HG02852 (cell line): ENCODE data around the gene PMFBP1.

ENCODE experiments used
- ATAC-seq: cut with Tn5 transposase; IDR thresholded peaks from one replicate; pipeline ENCODE4 v1.9.1; 2021; ENCODE audit warnings: mild to moderate bottlenecking, moderate library complexity; ENCODE audit not compliant: unreplicated experiment

The PMFBP1 gene, protein sequence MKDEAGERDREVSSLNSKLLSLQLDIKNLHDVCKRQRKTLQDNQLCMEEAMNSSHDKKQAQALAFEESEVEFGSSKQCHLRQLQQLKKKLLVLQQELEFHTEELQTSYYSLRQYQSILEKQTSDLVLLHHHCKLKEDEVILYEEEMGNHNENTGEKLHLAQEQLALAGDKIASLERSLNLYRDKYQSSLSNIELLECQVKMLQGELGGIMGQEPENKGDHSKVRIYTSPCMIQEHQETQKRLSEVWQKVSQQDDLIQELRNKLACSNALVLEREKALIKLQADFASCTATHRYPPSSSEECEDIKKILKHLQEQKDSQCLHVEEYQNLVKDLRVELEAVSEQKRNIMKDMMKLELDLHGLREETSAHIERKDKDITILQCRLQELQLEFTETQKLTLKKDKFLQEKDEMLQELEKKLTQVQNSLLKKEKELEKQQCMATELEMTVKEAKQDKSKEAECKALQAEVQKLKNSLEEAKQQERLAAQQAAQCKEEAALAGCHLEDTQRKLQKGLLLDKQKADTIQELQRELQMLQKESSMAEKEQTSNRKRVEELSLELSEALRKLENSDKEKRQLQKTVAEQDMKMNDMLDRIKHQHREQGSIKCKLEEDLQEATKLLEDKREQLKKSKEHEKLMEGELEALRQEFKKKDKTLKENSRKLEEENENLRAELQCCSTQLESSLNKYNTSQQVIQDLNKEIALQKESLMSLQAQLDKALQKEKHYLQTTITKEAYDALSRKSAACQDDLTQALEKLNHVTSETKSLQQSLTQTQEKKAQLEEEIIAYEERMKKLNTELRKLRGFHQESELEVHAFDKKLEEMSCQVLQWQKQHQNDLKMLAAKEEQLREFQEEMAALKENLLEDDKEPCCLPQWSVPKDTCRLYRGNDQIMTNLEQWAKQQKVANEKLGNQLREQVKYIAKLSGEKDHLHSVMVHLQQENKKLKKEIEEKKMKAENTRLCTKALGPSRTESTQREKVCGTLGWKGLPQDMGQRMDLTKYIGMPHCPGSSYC

DNA sequence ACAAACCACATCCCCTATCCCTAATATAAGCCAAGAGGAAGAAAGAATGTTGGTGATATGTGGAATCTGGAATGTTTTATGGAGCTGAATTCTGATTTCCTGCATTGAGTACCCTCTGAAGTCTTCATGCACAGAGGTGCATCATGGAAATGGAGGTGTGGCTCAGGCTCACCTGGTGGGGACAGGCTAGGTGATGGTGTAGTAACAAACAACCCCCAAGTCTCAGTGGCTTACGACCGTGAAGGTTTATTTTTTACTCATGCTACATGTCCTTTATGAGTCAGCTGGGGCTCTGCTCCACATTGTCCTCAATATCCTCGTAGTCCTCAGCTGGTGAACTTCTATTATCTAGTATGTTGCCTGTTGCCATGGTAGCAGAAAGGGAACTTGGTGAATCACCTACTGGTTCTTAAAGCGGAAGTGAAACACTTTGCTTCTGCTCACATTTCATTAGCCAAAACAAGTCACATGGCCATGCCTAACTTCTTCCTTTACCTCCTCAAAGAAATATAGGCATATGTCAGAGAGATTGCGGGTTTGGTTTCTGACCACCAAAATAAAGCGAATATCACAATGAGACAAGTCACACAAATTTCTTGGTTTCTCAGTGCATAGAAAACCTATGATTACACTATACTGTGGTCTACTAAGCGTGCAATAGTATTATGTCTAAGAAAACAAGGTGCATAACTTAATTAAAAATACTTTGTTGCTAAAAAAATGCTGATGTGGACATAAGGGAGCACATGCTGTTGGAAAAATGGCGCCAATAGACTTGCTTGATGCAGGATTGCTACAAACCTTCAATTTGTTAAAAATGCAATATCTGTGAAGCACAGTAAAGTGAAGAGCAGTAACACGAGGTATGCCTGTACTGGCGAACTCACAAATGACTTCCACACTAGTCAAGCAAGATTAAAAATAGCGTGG, at the start of gene PMFBP1:
Gene PMFBP1, minus strand, starts transcription at position 51 of the 930 bp plus-strand sequence. CDS start 947 bp downstream, outside the sequence.
- ATAC-seq = peak; percentile 99

GRCh38 chr16:72221630-72222024, 49.7 kb upstream of the PMFBP1 start:
- ATAC-seq = no peak

GRCh38 chr16:72220875-72221629, 49.1 kb upstream of the PMFBP1 start:
- no peak for ATAC-seq

- no peak for ATAC-seq
Observed at GRCh38 chr16:72219282-72219681, 47.3 kb upstream of the PMFBP1 start.

DNA sequence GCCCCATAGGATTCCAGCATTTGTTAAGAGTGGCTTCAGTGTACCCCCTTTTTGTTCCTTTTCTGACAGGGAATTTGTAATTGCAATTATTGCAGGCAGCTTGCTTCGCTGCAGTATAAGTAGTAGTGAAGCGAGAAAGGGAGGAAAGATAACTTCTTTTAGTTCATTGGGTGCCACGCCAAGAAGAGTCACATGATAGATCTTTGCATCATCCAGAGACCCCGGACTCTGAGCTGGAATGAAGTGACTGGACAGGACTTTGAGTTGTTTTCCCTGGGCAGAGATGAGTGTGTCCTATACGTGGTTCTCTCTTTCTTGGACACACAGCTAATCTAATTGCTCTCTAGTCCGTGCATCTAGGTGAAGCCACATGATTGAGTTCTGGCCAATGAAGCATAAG, 44.8 kb upstream of the PMFBP1 start:
- ATAC-seq = no peak

DNA sequence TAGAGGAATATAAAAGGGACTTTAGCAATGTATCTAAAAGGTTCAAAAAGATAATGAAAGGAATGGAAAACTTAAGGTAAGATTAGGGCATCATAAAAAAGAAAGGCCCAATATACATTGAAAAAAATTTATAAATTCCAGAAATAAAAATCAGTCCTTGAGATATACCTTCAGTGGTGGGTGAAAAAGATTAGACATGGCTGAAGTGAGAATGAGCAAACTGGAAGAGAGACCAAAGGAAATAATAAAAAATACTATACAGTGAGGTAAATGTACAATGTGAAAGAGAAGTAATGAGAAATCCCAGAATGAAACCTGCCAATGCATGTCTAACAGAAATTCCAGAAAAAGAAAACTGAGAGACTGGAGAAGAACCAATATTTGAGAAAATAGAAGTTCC, 42.9 kb upstream of the PMFBP1 start:
- no peak for ATAC-seq

DNA sequence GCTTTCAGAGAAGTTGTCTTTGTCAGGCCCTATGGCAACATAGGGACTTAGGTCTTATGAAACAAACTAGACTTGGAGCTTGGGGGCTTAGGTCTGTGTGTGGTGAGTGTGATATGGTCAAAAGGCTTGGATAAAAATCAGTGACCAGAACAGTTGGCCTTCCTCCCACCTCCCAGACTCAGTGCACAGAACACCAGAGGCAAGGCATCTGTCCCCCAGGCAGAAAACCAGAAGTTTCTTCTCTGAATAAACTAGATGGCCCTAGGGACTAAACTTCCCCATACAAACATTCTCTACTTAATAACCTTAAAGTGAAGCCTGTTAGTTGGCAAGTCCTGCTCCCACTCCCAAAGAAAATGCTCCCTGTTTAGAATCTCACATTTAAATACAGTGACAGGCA, 39.2 kb upstream of the PMFBP1 start:
- no peak for ATAC-seq

DNA sequence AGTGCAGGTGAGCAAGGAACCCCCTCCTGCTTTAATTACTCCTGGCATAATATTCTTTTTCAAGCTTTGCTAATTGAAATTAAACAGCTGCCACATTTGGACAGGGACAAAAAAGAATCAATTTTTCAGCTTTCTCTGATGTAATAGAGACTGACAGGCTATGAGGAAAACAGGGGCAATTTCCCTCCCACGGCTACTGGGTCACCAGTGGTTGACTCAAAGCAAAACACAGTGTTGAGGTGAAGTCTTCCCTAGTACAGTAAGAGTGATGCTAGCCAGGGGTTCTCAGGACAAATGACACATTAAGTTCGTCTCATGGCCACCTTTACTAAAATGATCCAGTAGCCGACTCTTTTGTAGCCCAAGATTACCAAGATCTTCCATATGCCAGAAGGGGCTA, 38.6 kb upstream of the PMFBP1 start:
- peak; percentile 78 for ATAC-seq

DNA sequence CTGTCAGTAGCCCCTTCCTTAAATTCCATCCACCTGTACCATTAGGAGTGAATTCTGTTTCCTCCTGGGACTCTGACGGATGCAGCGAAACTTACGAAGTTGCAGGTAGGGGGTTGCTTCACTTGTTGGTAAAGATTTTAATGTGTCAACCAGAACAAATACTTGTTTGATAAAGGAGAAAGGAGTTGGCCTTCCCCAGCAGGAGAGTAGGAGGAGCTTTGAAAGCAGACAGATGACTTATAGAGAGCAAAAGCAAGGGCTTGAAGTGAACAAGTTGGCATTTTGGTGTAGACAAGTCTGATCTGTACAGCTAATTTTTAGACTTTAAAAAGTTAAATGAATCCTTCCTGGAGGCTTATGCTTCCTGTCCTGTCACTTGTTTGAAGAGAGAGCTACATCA, 38.1 kb upstream of the PMFBP1 start:
- ATAC-seq = no peak

GRCh38 chr16:72206299-72206698, 34.3 kb upstream of the PMFBP1 start:
- no peak for ATAC-seq

DNA sequence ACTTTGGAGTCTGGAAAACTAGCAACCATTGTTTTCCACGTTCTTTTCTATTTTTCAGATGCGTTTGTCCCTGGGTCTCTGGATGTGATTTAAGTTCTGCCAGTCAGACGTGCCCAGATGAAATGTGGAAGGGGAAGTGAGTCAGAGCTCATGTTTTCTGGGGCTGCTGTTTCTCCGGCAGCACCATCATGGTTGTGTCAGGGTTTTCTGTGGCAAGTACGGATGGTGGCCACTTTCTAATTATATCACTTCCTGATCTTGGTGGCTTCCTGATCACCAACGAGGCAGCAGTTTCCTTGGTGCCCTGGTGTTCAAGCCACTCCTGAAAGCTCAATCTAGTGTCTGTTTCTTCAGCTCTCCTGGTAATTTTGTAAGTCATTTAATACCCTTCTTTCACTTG, 31.4 kb upstream of the PMFBP1 start:
- ATAC-seq = peak; percentile 82

DNA sequence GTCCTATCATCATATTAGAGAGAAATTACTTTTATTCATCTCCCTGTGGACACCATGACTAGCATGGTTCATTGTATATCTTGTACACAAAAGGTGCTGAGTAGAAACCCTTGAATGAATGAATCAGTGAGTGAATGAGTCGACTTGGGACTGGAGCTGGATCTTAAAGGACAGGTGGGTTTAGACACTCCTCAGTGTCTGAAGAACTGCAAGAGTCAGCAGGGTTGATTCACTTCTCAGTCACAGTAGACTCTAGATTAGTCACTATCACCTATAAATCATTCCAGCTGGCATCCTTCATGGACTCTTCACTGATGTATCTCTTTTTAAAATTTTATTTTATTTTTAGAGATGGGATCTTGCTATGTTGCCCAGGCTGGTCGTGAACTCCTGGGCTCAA, 30.1 kb upstream of the PMFBP1 start:
- no peak for ATAC-seq

- no peak for ATAC-seq
Observed at GRCh38 chr16:72201387-72201786, 29.4 kb upstream of the PMFBP1 start.

DNA sequence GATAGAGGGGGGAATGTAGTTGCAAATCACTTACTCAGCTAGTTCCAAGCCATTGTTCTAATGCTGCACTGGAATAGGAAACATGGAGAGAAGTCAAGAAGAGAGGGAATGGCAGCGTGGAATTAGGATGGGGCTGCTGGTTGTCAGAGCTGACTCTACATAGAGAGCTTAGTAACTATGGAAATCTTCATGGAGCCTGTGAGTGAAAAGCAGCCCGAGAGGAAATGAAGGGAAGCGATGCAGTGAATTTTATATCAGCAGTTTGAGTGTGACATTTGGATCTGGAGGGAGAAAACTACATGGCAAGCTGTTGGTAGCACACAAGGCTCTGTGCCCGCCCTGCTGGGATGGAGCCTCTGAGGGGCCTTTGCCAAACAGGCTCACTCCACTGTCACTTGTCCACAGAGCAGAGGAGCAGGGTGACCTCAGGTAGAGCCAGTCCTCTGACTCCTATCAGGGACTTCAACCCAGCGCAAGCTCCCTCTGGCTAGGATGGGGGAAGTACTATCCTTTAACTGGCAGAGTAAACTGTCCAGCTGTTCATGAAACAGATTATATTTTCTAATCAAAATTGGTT, 27.9 kb upstream of the PMFBP1 start:
- no peak for ATAC-seq

DNA sequence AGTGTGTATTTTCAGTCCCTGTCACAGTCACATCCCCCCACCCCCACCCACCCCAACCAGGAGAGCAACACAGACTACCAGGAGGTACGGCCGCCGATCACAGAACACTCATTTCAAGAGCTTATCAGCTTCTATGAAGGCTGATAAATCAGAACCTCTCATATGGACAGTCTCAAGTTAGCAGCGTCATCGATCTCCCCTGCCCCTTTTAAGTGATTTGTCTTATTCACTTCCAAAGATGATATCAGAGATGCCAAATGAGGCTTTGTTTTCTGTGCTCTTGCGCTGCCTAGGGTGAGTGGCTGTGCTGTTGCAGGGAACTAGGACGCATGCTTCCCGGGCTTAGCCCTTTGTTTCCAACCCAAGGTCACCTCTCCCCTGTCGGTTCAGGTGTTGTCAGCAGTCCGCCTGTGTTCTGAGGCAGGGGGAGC, 26.8 kb upstream of the PMFBP1 start:
- ATAC-seq = no peak

DNA sequence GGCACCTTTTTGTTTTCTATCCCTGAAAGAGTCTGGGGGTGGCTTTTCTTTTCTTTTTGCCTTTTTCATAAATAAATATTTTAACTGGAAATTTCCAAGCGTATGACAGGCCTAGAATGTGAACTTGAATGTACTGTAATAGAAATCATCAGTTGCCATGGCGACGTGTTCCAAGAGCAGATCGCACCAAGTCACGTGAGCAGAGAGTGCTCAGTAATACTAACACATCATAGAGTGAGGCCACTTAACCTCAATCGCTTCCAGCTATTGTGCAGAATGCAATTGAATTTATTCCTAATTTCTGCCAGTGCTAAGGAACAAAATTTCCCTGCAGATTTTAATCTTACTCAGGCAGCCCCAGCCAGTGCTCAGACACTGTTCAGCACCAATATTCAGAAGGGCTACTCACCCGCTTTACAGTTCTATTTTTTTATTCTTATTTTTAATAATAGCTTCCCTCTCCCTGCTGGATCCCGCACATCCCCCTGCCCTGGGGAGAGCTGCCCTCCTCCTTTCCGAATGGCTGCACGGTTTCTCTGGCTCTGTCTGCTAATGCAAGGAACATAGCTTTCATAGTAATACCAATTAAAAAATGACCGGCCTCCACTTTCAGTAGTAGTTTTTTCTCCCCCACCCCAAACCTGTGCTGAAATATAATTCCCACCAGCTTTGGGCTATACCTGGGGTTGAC, 26.2 kb upstream of the PMFBP1 start:
- ATAC-seq = no peak

GRCh38 chr16:72197545-72197944, 25.6 kb upstream of the PMFBP1 start:
- ATAC-seq = no peak

GRCh38 chr16:72195609-72196008, 23.7 kb upstream of the PMFBP1 start:
- no peak for ATAC-seq

DNA sequence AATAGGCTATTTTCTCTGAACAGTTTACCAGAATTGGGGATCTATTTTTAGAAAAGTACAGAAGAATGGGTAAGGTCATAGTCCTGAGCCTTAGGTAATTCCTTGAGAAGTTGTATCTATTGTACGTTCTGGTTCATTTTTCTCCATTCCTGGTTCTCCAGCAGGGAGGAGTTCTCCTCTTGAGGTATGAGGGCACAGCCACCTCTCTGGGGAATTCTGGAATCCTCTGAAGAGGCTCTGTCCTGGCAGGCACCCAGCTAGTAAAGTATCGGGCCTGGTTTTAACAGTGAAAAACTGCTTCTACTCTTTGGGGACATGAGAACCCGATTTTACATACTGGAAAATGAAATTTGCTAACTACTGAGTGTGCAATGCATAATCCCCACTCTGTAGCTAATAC, 19.6 kb upstream of the PMFBP1 start:
- no peak for ATAC-seq
